Kidney glomerular epithelial cell (primary cell): ENCODE data around the gene LPIN3.

ENCODE experiments used
- DNase-seq: peaks from one replicate; lab custom pipeline; 2025; lab: John Stamatoyannopoulos, UW

LPIN3 gene

GRCh38 chr20:41393705-41394066 lies 53.1 kb downstream of the LPIN3 start:
- no peak for DNase-seq

- DNase-seq, result no peak
Observed at GRCh38 chr20:41394081-41394480, 53.5 kb downstream of the LPIN3 start.

GRCh38 chr20:41394931-41395666 lies 54.5 kb downstream of the LPIN3 start:
- DNase-seq, result no peak

GRCh38 chr20:41395667-41396664 lies 55.3 kb downstream of the LPIN3 start:
- no peak for DNase-seq

DNA sequence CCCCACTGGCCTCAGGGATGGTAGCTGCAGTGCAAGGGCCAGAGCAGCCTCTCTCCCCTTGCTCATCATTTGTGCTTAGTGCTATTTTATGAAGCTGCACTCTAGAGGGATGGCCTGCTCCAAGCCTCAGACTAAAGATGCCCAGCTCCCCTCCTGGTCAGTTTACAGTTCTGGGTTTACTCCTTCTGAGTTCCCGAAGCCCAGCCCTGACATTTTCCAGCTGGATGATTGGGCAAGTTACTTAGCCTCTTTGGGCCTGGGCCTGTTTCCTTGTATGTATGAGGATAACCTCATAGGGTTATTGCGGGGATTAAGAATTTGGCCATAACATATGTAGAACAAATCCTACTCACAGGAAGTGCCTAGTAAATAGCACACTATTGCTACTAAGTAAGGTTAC lies 57.8 kb downstream of the LPIN3 start:
- no peak for DNase-seq

DNA sequence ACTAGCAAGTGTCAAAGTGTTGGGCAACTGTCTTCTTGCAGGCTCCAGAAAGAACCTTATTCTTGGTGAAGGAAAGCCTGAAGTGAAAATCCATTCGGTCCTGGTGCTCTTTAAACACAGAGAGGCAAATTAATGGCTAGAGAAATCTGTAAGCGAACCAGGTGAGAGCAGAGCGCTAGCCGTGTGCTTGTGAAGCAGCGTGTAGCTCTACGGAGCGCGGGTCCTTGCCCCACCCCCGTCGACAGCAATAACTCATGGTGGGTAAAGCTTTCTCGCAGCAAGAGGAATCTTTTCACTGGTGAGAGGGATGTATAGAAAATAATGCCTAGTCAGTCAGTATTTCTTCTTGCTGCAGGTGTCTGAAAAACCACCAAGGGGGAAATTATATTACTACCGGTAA lies 63.0 kb downstream of the LPIN3 start:
- DNase-seq, result no peak

- no peak for DNase-seq
Observed at GRCh38 chr20:41405436-41405835, 64.8 kb downstream of the LPIN3 start.

- DNase-seq, result no peak
Observed at GRCh38 chr20:41406353-41406752, 65.7 kb downstream of the LPIN3 start.

GRCh38 chr20:41406896-41407444 lies 66.3 kb downstream of the LPIN3 start:
- DNase-seq, result no peak

DNA sequence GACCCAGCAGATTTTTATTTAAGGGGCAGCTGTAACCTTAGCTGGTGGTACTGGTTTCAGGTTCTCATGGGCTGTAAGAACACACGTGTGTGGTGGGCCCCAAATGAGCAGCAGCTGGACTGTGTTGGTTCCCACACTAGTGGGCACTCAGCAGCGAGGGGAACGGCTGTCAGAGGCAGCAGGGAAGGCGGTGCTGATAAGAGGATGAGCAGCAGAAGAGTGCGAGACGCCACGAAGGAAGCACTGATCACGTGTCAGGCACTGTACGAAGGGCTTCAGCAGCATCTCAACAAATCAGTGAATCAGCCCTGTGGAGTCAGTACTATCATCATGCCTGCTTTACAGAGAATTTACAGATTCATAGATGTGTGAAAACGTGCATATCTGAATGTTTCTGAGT lies 67.0 kb downstream of the LPIN3 start:
- no peak for DNase-seq

DNA sequence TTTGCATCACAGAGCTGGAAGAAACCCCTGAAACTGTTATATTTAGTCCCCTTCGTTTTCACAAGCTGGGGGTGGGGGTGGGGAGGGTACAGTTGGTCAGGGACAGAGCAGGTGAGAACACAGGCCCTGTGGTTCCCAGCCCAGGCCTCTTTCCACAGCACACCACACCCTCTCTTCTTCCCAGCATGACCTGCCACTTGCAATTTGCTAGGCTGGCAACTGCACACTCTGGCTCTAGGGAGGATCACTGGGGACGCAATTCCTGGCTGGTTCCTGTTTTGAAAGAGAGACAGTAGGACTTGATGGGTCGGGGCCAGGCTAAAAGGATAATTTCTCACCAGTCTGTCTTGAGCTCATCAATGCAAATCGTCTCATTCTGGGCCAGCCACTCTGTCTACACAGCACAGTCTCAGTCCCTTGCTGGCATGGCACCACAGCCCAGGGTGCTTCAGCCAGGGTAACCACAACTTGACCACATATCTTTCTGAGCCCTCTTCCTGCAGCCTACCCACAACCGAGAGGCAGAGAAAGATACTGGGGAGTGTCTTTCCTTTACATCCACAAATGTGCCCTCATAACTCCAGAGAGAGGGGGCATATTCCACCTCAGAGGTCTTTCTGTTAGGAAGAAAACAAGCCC lies 67.7 kb downstream of the LPIN3 start:
- DNase-seq, result no peak

GRCh38 chr20:41408986-41409385 lies 68.4 kb downstream of the LPIN3 start:
- DNase-seq, result no peak
